ENCODE measurements around the gene VOPP1.
"Not testable (repeated sequence)": the region's sequence is repeated elsewhere in the genome, so short reads cannot be mapped to it uniquely, and the experiment has no call there.

The VOPP1 gene

DNA sequence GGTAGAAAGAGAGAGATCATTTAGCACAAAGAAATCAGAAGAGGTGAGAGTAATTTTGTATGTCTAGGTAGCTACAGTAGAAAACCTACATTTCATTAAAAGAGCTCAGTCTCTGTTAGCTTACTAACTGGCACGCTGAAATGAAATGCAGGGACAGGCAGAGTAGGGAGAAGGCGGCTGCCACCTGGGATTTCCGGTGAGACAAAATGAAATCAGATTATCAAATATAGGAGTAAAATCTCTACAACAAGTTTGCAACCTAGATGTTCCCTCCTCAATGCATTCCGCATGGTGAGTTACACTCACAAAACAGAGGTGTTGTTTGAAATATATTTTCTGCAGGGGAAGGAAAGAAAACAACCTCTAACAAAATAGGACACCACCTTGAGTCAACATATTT, 55.9 kb downstream of the VOPP1 start:
- H3K27ac ChIP-seq = no peak overlapping the region
- TF ChIP-seq, protein P1, sequence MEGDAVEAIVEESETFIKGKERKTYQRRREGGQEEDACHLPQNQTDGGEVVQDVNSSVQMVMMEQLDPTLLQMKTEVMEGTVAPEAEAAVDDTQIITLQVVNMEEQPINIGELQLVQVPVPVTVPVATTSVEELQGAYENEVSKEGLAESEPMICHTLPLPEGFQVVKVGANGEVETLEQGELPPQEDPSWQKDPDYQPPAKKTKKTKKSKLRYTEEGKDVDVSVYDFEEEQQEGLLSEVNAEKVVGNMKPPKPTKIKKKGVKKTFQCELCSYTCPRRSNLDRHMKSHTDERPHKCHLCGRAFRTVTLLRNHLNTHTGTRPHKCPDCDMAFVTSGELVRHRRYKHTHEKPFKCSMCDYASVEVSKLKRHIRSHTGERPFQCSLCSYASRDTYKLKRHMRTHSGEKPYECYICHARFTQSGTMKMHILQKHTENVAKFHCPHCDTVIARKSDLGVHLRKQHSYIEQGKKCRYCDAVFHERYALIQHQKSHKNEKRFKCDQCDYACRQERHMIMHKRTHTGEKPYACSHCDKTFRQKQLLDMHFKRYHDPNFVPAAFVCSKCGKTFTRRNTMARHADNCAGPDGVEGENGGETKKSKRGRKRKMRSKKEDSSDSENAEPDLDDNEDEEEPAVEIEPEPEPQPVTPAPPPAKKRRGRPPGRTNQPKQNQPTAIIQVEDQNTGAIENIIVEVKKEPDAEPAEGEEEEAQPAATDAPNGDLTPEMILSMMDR (IDR thresholded peaks at IDR 0.05) = no peak
- DNase-seq (ENCODE audit: low spot score) = no peak
- H3K4me3 ChIP-seq = no peak overlapping the region

DNA sequence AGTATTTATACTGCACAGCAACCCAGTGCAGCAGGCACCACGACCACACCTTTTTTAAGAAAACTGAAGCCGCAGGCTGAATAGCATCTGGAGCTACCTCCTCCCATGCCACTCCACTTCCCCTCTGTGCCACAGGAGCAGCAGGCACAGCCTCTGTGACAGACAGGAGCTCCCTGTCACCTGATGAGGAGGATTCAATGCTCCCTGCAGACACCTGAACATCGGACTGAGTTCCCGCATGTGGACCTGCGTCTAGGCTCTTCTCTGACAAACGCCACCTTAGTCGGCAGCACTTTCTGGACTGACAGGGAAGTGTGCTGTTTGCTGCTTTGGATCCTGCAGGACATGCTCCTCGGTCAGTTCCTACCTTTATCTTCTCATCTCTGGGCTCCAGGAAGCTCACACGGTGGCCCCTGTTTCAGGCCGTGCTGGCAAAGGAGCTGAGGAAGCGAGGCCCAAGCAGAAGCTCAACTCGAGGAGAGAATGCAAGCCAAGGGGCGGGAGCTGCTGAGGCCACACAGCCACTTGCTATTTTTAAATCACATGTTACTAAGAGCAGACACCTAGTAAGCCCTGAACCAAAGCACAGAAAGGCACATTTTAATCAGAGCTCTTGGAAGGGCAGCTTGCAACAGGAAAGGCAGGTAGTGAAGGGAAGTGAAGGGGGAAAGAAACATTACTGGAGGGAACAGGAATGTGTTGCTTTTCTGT, 56.6 kb downstream of the VOPP1 start:
- H3K27ac ChIP-seq = no peak overlapping the region
- DNase-seq (ENCODE audit: low spot score) = no peak
- H3K4me3 ChIP-seq = no peak overlapping the region
- TF ChIP-seq, protein P1 (IDR thresholded peaks at IDR 0.05) = no peak

DNA sequence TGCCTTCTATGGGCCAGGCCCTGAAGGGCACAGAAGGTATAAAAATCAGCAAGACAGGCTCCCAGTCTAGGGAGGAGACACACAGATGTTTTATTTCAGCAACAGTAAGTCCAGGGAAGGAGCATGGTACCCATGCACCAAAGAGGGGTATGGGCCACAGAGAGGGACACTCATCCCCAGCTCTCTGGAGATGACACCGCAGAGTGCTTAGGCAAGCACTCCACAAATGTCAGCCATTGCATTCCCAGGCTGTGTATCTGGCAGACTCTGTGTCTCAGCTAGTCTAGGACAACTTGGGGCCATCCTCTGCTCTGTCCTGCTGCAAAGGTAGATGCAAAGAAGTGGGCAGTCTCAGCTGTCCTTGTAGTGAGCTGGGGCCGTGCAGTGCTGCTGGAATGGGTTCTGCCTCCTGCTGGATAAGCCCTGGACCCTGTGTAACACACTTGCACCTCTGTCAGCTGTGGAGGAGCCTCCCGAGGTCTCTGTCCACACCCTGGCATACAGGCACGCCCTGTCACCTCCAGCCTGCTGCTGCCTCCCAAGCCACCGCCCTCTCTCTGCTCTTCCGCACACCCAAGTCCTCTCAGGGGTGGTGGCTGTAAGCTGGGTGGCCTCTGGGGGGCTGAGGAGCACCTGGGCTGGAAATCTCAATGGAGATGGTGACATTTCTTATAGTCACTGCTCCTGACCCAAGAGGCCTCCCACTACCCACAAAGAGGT, 57.6 kb downstream of the VOPP1 start:
- Histone ChIP-seq H3K4me3 (no peak overlapping the region), H3K27ac (no peak overlapping the region)
- TF ChIP-seq, protein P1 (IDR thresholded peaks at IDR 0.05) = no peak
- DNase-seq (ENCODE audit: low spot score) = no peak

DNA sequence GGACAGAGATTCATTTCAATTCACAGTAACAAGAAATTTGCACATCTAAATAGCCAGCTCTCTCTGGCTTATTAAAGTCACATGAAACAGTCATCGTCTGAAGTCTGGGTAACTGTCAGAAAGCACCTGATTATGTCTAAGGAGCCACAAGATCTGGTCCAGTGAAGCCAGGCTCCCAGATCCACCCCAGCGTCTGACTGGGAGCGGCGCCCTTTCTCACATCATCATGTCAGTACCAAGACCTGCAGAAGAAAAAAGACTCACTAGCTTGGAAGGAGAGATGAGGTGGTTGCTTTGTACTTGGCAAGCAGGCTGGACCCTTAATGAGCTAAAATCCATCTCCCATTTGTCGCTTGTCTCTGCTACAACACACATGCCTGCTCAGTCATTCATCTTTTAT, 58.4 kb downstream of the VOPP1 start:
- TF ChIP-seq, protein P1 (IDR thresholded peaks at IDR 0.05) = no peak
- no peak overlapping the region for H3K27ac ChIP-seq
- no peak overlapping the region for H3K4me3 ChIP-seq
- DNase-seq (ENCODE audit: low spot score) = no peak

DNA sequence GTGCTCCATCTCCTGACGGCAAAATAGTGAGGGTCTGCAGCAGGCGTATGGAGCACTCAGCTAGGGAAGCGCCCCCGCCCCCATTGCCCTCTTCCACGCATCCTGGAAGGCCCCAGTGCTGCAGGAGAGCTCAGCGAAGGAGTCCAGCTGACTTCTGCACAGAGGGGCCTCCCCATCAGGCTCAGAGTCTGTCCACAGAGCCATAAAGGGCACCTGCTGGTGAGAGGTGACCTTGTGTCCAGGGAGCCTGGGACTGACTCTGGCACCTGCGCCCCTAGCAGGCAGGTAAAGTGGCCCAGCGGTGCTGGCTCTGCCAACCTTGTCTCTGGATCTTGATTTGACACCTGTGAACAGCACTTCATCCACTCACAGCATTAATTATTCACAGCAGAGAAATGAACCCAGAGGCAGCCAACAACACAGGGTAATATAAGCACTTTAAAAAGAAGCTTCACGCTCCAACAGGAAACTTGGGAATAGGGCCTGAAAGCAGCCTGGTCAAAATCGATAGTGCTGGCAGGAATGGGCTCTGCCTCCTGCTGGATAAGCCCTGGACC, 59.6 kb downstream of the VOPP1 start:
- Histone ChIP-seq H3K4me3 (no peak overlapping the region), H3K27ac (no peak overlapping the region)
- TF ChIP-seq, protein P1 (IDR thresholded peaks at IDR 0.05) = no peak
- DNase-seq (ENCODE audit: low spot score) = no peak

DNA sequence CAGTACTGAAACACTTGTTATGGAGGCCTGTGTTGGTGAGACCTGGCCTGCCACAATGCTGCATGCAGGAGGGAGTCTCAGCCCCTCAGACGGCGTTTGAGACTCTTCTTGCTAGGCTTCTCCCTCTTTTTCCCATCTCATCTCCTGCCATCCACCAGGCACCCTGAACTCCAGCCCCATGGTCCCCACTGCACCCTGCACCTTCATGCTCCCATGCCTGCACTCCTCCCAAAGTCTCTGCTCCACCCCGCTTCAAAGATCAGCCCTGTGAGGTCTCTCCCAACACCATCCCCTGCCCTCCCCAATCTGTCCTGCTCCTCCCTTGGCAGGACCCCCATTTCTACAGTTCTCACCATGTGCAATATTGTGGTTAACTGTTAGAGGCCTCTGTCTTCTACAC, 61.7 kb downstream of the VOPP1 start:
- TF ChIP-seq, protein P1 (IDR thresholded peaks at IDR 0.05) = no peak
- no peak for DNase-seq (ENCODE audit: low spot score)
- H3K27ac ChIP-seq = no peak overlapping the region
- no peak overlapping the region for H3K4me3 ChIP-seq

DNA sequence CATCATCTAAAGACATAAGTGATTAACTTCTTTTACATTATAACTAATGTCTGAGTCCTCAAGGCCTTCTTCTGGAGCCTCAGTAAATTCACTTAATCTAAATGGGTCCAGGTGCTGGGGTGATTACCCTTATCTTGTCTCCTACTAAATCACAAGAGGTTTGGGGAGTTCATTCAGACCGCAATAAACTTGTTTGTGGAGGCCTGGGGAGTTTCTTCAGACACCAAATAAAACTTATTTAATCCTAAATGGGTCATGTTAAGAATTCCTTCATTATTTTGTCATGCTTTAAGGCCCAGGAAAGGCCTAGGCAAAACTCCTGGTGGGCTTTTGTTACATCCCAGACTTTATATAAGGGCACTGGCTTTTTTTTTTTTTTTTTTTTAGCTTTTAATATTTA, 62.1 kb downstream of the VOPP1 start:
- H3K27ac ChIP-seq; DNase-seq (ENCODE audit: low spot score); H3K4me3 ChIP-seq: not testable (repeated sequence)

Measured in coronary artery (tissue), 2 donors.